Measurements from ENCODE around the gene MRPS15.
A peak's percentile ranks its signal among the peaks of the same experiment; 100 is the strongest.
"Not testable (repeated sequence)": the region's sequence is repeated elsewhere in the genome, so short reads cannot be mapped to it uniquely, and the experiment has no call there.

Gene MRPS15

DNA sequence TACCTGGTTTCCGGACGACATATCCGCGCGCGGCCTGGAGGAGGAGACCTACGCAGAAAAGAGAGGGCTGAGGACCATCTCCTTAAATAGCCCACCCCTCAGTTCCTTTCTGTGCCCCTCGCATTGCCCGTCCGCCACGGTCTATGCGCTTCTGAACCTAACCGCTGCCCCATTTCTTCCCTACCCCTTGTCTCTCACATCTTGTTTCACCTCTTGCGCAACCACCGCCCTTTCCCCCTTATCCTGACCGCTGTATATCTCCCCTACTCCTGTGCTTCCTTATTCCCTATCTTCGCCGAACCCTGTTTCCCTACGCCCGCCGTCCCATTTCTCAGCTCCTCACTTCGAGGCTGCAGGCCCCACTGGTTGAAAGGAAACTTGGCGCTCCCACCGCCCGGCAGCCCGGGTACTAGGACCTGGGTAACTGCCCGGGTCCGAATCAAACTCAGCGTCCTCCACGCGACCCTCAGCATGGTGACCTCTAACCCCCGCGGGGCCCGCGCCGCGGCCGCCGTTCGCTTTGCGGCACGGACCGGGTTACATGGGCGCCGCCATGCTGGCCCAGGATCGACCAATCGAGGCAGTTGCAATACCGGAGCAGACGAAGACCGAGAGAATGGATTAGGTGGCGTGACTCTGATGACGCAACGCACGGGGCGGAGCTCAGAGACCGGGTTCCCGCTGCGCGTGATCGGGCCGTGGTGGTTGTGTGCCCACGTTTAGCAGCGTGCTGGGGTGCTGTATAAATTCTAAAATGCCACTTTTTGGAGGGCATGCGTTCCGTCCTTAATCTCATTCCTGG is at the start of gene MRPS15:
TSS of gene MRPS15 (minus strand) at position 582 of the 802 bp plus-strand sequence. CDS start at position 473, 109 bp downstream.
- in situ Hi-C loops (cut with HindIII; ENCODE audit: low sequenced_read_pairs), result no loop called here
- TF ChIP-seq CTCF (IDR thresholded peaks at IDR 0.05; ENCODE audit: low read depth, low read length), result no peak
- DNase-seq (ENCODE audit: low read depth, low spot score), result peak; percentile 92
- H3K4me3 ChIP-seq (ENCODE audit: low read depth, low read length), result peak within 1 kb of the TSS; percentile 69

- no peak for DNase-seq (ENCODE audit: low read depth, low spot score)
- TF ChIP-seq CTCF (IDR thresholded peaks at IDR 0.05; ENCODE audit: low read depth, low read length), result no peak
- in situ Hi-C loops (cut with HindIII; ENCODE audit: low sequenced_read_pairs), result no loop called here
- no peak overlapping the region for H3K4me3 ChIP-seq (ENCODE audit: low read depth, low read length)
Observed at GRCh38 chr1:36512842-36513241, 48.7 kb upstream of the MRPS15 start.

GRCh38 chr1:36511804-36512798 is 47.9 kb upstream of the MRPS15 start:
- no peak for DNase-seq (ENCODE audit: low read depth, low spot score)
- no peak for TF ChIP-seq CTCF (IDR thresholded peaks at IDR 0.05; ENCODE audit: low read depth, low read length)
- in situ Hi-C loops (cut with HindIII; ENCODE audit: low sequenced_read_pairs), result no loop called here
- H3K4me3 ChIP-seq (ENCODE audit: low read depth, low read length), result no peak overlapping the region

DNA sequence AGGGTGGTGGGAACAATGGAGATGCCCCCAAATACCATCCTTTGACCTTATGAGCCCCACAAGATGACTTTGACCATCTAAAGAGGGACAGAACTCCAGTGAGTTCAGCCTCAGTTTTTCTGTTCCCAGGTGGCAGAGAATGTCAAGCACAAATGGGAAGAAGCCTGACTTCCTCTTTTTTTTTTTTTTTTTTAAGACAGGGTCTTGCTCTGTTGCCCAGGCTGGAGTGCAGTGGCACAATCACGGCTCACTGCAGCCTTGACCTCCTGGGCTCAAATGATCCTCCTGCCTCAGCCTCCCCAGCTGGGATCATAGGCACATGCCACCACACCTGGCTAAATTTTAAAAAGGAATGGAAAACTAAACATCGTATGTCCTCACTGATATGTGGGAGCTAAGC is 47.0 kb upstream of the MRPS15 start:
- not testable (repeated sequence) for DNase-seq (ENCODE audit: low read depth, low spot score)

GRCh38 chr1:36510418-36510817 is 46.2 kb upstream of the MRPS15 start:
- no peak for TF ChIP-seq CTCF (IDR thresholded peaks at IDR 0.05; ENCODE audit: low read depth, low read length)
- H3K4me3 ChIP-seq (ENCODE audit: low read depth, low read length), result no peak overlapping the region
- DNase-seq (ENCODE audit: low read depth, low spot score), result no peak
- in situ Hi-C loops (cut with HindIII; ENCODE audit: low sequenced_read_pairs), result no loop called here

More for the DNA sequence above, 47.0 kb upstream of the MRPS15 start:
- H3K4me3 ChIP-seq (ENCODE audit: low read depth, low read length); in situ Hi-C loops (cut with HindIII; ENCODE audit: low sequenced_read_pairs): not testable (repeated sequence)

DNA sequence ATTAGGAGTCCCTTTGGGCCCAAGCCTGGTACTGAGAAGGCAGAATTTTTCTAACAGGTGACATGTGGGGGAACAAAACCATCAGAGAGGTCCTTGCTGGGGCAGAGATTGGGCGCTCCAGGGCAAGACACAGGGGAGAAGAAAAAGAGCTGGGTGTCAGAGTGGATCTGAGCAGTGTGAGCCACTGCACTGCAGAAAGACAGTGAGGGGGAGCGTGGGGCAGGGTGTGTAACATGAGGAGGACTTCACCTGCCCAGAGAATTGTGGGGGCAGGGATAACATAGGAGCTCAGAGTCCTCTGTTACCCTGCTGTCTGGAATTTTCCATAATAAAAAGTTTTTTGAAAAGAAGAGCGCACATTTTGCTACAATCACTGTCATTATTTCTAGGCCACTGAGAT is 44.1 kb upstream of the MRPS15 start:
- no peak for TF ChIP-seq CTCF (IDR thresholded peaks at IDR 0.05; ENCODE audit: low read depth, low read length)
- H3K4me3 ChIP-seq (ENCODE audit: low read depth, low read length), result no peak overlapping the region
- in situ Hi-C loops (cut with HindIII; ENCODE audit: low sequenced_read_pairs), result no loop called here
- no peak for DNase-seq (ENCODE audit: low read depth, low spot score)

Data from astrocyte of the spinal cord (primary cell).